Ovary (tissue), 9 donors: Measurements from ENCODE around the gene KLHL22. TPM values are rescaled to one million over a fixed set of nuclear protein-coding genes. Genes with fewer than 3 reads are reported as not detected.

ENCODE experiments used
- DNase-seq, 5 donors: peaks; one replicate each; pipeline ENCODE4 v3.0.0-alpha.2; 2019 to 2020
- H3K27ac ChIP-seq, 2 donors: fragments of 200-600 bp; one replicate each; pipeline versions ENCODE4 v1.5.1 to v1.8.0; 2019 to 2022
- H3K27me3 ChIP-seq: fragments of 200-600 bp; one replicate; pipeline ENCODE4 v1.8.0; 2022
- H3K36me3 ChIP-seq: fragments of 200-600 bp; sonication (generic); one replicate; pipeline ENCODE4 v1.5.1; 2019
- H3K4me1 ChIP-seq: one replicate; pipeline ENCODE4 v1.8.1; 2013; ENCODE audit warnings: mild to moderate bottlenecking, moderate library complexity; ENCODE audit not compliant: insufficient read depth
- H3K4me3 ChIP-seq: fragments of 200-600 bp; sonication (generic); one replicate; pipeline ENCODE4 v1.5.1; 2017
- H3K9me3 ChIP-seq, 2 donors: fragments of 200-600 bp in 1 of 2; sonication (generic) in 1 of 2; one replicate each; pipeline versions ENCODE4 v1.5.1 to v1.8.1; 2013 to 2019; ENCODE audit warnings: mild to moderate bottlenecking in 1 of 2, moderate library complexity in 1 of 2
- CTCF ChIP-seq, 3 donors: fragments of 450-650 bp in 2 of 3; fragments of 200-600 bp in 1 of 3; IDR thresholded peaks; one replicate each; pipeline versions ENCODE4 v1.5.1 to v1.8.0; 2016 to 2022; ENCODE audit warnings: antibody characterized with exemption in 3 of 3, mild to moderate bottlenecking in 1 of 3
- EP300 ChIP-seq: sonication (generic); formaldehyde crosslinking; IDR thresholded peaks from one replicate; pipeline ENCODE4 v1.6.1; 2017; ENCODE audit warnings: antibody characterized with exemption
- POLR2A ChIP-seq: fragments of 450-650 bp; IDR thresholded peaks from one replicate; pipeline ENCODE4 v1.6.1; 2017; ENCODE audit warnings: antibody characterized with exemption, mild to moderate bottlenecking, moderate library complexity
- WGBS, 3 donors: extraction: QIAGEN DNeasy Blood & Tissue Kit in 1 of 3; methylation state at CpG; one replicate each; pipeline versions ENCODE4 v1.1.5 to v1.1.7; 2013 to 2017; 5-methylcytosine and 5-hydroxymethylcytosine counted together
- intact Hi-C, 4 donors: fragments of 100-400 bp; cut with DNase I; formaldehyde crosslinking; loops; one replicate each; pipeline versions ENCODE4 v1.11.0 to v1.15.1; 2022 to 2023
- polyA plus RNA-seq, 2 donors: library from polyadenylated mRNA; stranded (reverse); fragments of 200-250 nt in 1 of 2; fragments of 350-450 nt in 1 of 2; fragmentation: Illumina TruSeq in 1 of 2; extraction: RNeasy Lipid Tissue Mini Kit (QIAGEN cat#74804) in 1 of 2; gene quantifications; one replicate each; pipeline ENCODE4 v1.2.3, GENCODE V29; 2013 to 2014
- total RNA-seq, 7 donors: library from RNA; depleted of rRNA in 2 of 7; stranded (reverse); fragments of >200 nt in 2 of 7; fragmentation: NEBNext Ultra II Directional in 3 of 7; extraction: Animal tissue kit (Norgen Biotek cat#: 25700) in 3 of 7; gene quantifications; one replicate each; pipeline versions ENCODE4 v1.1.0 to v1.2.4, GENCODE V29; 2016 to 2023
- donor health status: DM: no; HTN: no; CAD: no; lungs with moderate emphysema.
- donor health status: DM: no; HTN: no; CAD: no.
- donor health status: Bipolar disorder and iron deficiency.
- donor health status: DM: yes; HTN: yes; CAD: no.
- donor health status: DM: no; HTN: no; CAD: no.
- donor health status: DM: yes; HTN: yes; CAD: no.

KLHL22 gene
- total and polyA plus RNA-seq, 9 donors = 24.6 to 42.9 (median 28.7) TPM

- H3K36me3 ChIP-seq = no peaks in the 10 kb centered on the region
- H3K4me1 ChIP-seq = peaks cover 15% of the 10 kb centered on the region
- DNase-seq = no peak
- no peak overlapping the region for H3K27ac ChIP-seq
- 47 to 66% (median 51%) methylated on average over 7 of the region's 7 CpGs for WGBS, 3 donors
- intact Hi-C loops = no loop called here
- no peaks in the 10 kb centered on the region for H3K27me3 ChIP-seq
- TF ChIP-seq POLR2A (no peak), CTCF (IDR thresholded peaks at IDR 0.05) (no peak), EP300 (no peak)
- H3K9me3 ChIP-seq = no peaks in the 10 kb centered on the region
- no peak overlapping the region for H3K4me3 ChIP-seq
These were observed 24.5 kb upstream of the KLHL22 start for GRCh38 chr22:20520093-20520511.

GRCh38 chr22:20519558-20519957 lies 24.0 kb upstream of the KLHL22 start:
- no peak overlapping the region for H3K4me3 ChIP-seq
- H3K27me3 ChIP-seq = no peaks in the 10 kb centered on the region
- no peak for TF ChIP-seq EP300
- no peak for TF ChIP-seq POLR2A
- H3K4me1 ChIP-seq = peaks cover 17% of the 10 kb centered on the region
- intact Hi-C loops = loop anchor here in 2 of 4 donors (10.0 kb wide), 2 partner anchors 45 to 55 kb away; no protein-coding TSS in a partner anchor
- no peak overlapping the region for H3K27ac ChIP-seq
- DNase-seq = no peak
- 27 to 37% (median 35%) methylated on average over 4 of the region's 4 CpGs for WGBS, 3 donors
- no peaks in the 10 kb centered on the region for H3K36me3 ChIP-seq
- no peaks in the 10 kb centered on the region for H3K9me3 ChIP-seq

GRCh38 chr22:20517841-20518592 lies 22.4 kb upstream of the KLHL22 start:
- no peak overlapping the region for H3K27ac ChIP-seq
- H3K4me1 ChIP-seq = peaks cover 8% of the 10 kb centered on the region
- no peaks in the 10 kb centered on the region for H3K27me3 ChIP-seq
- no peak overlapping the region for H3K4me3 ChIP-seq
- H3K9me3 ChIP-seq = no peaks in the 10 kb centered on the region
- no peaks in the 10 kb centered on the region for H3K36me3 ChIP-seq
- 86 to 90% (median 87%) methylated on average over 13 of the region's 13 CpGs for WGBS, 3 donors
- intact Hi-C loops = loop anchor here in 2 of 4 donors (10.0 kb wide), 2 partner anchors 47 to 57 kb away; no protein-coding TSS in a partner anchor
- TF ChIP-seq EP300 (no peak), CTCF (IDR thresholded peaks at IDR 0.05) (no peak), POLR2A (no peak)
- no peak for DNase-seq

GRCh38 chr22:20517422-20517821 lies 21.8 kb upstream of the KLHL22 start:
- Histone ChIP-seq H3K36me3 (no peaks in the 10 kb centered on the region), H3K4me1 (peaks cover 8% of the 10 kb centered on the region), H3K27me3 (no peaks in the 10 kb centered on the region), H3K27ac (no peak overlapping the region), H3K9me3 (no peaks in the 10 kb centered on the region), H3K4me3 (no peak overlapping the region)
- DNase-seq = no peak
- intact Hi-C loops = loop anchor here in 2 of 4 donors (10.0 kb wide), 2 partner anchors 47 to 57 kb away; no protein-coding TSS in a partner anchor
- TF ChIP-seq CTCF (IDR thresholded peaks at IDR 0.05) = no peak
- TF ChIP-seq POLR2A = no peak
- TF ChIP-seq EP300 = no peak
- WGBS, 3 donors = 60 to 78% (median 61%) methylated on average over 4 of the region's 4 CpGs

- DNase-seq = no peak
- intact Hi-C loops = loop anchor here in 2 of 4 donors (10.0 kb wide), 2 partner anchors 48 to 58 kb away; no protein-coding TSS in a partner anchor
- 78 to 88% (median 83%) methylated on average over 2 of the region's 2 CpGs for WGBS, 3 donors
- H3K27ac ChIP-seq = no peak overlapping the region
- H3K36me3 ChIP-seq = no peaks in the 10 kb centered on the region
- no peaks in the 10 kb centered on the region for H3K27me3 ChIP-seq
- no peaks in the 10 kb centered on the region for H3K9me3 ChIP-seq
- H3K4me1 ChIP-seq = peaks cover 8% of the 10 kb centered on the region
- no peak overlapping the region for H3K4me3 ChIP-seq
- TF ChIP-seq CTCF (IDR thresholded peaks at IDR 0.05) (no peak), POLR2A (no peak), EP300 (no peak)
These were observed 20.8 kb upstream of the KLHL22 start for GRCh38 chr22:20516399-20516798.
